IMR-90 (cell line): Measurements from ENCODE around the gene KCNH4. TPM values are rescaled to one million over a fixed set of nuclear protein-coding genes. Genes with fewer than 3 reads are reported as not detected.

Experiments
- ATAC-seq: fragments of 200-7000 bp; cut with Tn5 transposase; 2 replicates; pipeline ENCODE4 v1.9.1; 2020; ENCODE audit warnings: low read depth, mild to moderate bottlenecking, moderate library complexity
- BruUV-seq: library from RNA; stranded (reverse); fragments of 400-500 nt; replicated peaks from 2 replicates; lab custom pipeline; 2021; lab: Mats Ljungman, UMichigan
- CTCF ChIA-PET: fragments of 300-600 bp; formaldehyde crosslinking; extraction: SDS; loops from one replicate; lab custom pipeline; 2021; ENCODE audit warnings: antibody characterized with exemption; lab: Yijun Ruan, JAX
- POLR2A ChIA-PET: fragments of 300-600 bp; sonication (Branson Sonifier 250); formaldehyde crosslinking; loops from one replicate; lab custom pipeline; 2022; ENCODE audit warnings: antibody characterized with exemption; ENCODE audit not compliant: unreplicated experiment; lab: Charles Lee
- DNase-seq: peaks from one replicate; pipeline ENCODE4 v3.0.0; 2013
- H2AFZ ChIP-seq: replicated peaks from 2 replicates; pipeline ENCODE3; 2013; ENCODE audit warnings: low read length, mild to moderate bottlenecking; ENCODE audit not compliant: poor library complexity
- H2AK5ac ChIP-seq: 2 replicates; pipeline ENCODE4 v1.6.1; 2013; ENCODE audit warnings: low read depth, low read length, inconsistent platforms
- H2AK9ac ChIP-seq: replicated peaks from 2 replicates; pipeline ENCODE3; 2013; ENCODE audit warnings: mild to moderate bottlenecking, low read depth, low read length, moderate library complexity; ENCODE audit not compliant: poor library complexity
- H2BK120ac ChIP-seq: 2 replicates; pipeline ENCODE4 v1.6.1; 2013; ENCODE audit warnings: low read depth, low read length, inconsistent platforms
- H2BK15ac ChIP-seq: 3 replicates; pipeline ENCODE4 v1.6.1; 2013; ENCODE audit warnings: low read depth, low read length, inconsistent platforms
- H2BK20ac ChIP-seq: 2 replicates; pipeline ENCODE4 v1.6.1; 2013; ENCODE audit warnings: low read depth, mild to moderate bottlenecking, inconsistent platforms, low read length, moderate library complexity
- H2BK5ac ChIP-seq: 2 replicates; pipeline ENCODE4 v1.6.1; 2013; ENCODE audit warnings: mild to moderate bottlenecking, low read depth, low read length, inconsistent platforms; ENCODE audit not compliant: poor library complexity, severe bottlenecking
- H3K14ac ChIP-seq: replicated peaks from 2 replicates; pipeline ENCODE4 v1.6.1; 2013; ENCODE audit warnings: low read depth, low read length, inconsistent platforms
- H3K18ac ChIP-seq: 2 replicates; pipeline ENCODE4 v1.6.1; 2013; ENCODE audit warnings: low read depth, low read length, control low read depth
- H3K23ac ChIP-seq: 2 replicates; pipeline ENCODE4 v1.6.1; 2013; ENCODE audit warnings: low read depth, low read length, inconsistent platforms
- H3K27ac ChIP-seq: 2 replicates; pipeline ENCODE4 v1.5.1; 2013; ENCODE audit warnings: mild to moderate bottlenecking, control low read depth, low read length; ENCODE audit not compliant: insufficient read depth
- H3K27me3 ChIP-seq: 2 replicates; pipeline ENCODE4 v1.6.1; 2013; ENCODE audit warnings: low read length; ENCODE audit not compliant: control insufficient read depth, insufficient read depth
- H3K36me3 ChIP-seq: 2 replicates; pipeline ENCODE4 v1.6.1; 2013; ENCODE audit warnings: low read length, mixed read lengths; ENCODE audit not compliant: control insufficient read depth, insufficient read depth
- H3K4ac ChIP-seq: 2 replicates; pipeline ENCODE4 v1.6.1; 2013; ENCODE audit warnings: low read depth, low read length, inconsistent platforms
- H3K4me1 ChIP-seq: 2 replicates; pipeline ENCODE4 v1.6.1; 2013; ENCODE audit warnings: low read length, mixed read lengths; ENCODE audit not compliant: control insufficient read depth, insufficient read depth
- H3K4me2 ChIP-seq: 2 replicates; pipeline ENCODE4 v1.6.1; 2013; ENCODE audit warnings: low read depth, mild to moderate bottlenecking, control low read depth, low read length, moderate library complexity
- H3K4me3 ChIP-seq: 2 replicates; pipeline ENCODE4 v1.5.1; 2013; ENCODE audit warnings: low read depth, mild to moderate bottlenecking, control low read depth, low read length, moderate library complexity; ENCODE audit not compliant: insufficient read depth
- H3K56ac ChIP-seq: 2 replicates; pipeline ENCODE4 v1.6.1; 2013; ENCODE audit warnings: low read length, inconsistent platforms; ENCODE audit not compliant: insufficient read depth; ENCODE audit errors: extremely low read depth
- H3K79me1 ChIP-seq, 2 experiments: 2 replicates each; pipeline ENCODE4 v1.6.1; 2013; ENCODE audit warnings: low read length in 2 of 2, inconsistent platforms in 1 of 2, low read depth in 1 of 2
- H3K9ac ChIP-seq: 2 replicates; pipeline ENCODE4 v1.6.1; 2013; ENCODE audit warnings: low read depth, low read length, control low read depth
- H3K9me1 ChIP-seq: 2 replicates; pipeline ENCODE4 v1.6.1; 2013; ENCODE audit warnings: low read length, inconsistent platforms; ENCODE audit not compliant: insufficient read depth
- H3K9me3 ChIP-seq: 2 replicates; pipeline ENCODE4 v1.6.1; 2013; ENCODE audit warnings: low read length; ENCODE audit not compliant: control insufficient read depth, insufficient read depth
- H4K20me1 ChIP-seq: 2 replicates; pipeline ENCODE4 v1.6.1; 2013; ENCODE audit warnings: low read length, inconsistent platforms; ENCODE audit not compliant: insufficient read depth
- H4K5ac ChIP-seq: 2 replicates; pipeline ENCODE4 v1.6.1; 2013; ENCODE audit warnings: mild to moderate bottlenecking, low read depth, low read length, control low read depth
- H4K8ac ChIP-seq, 2 experiments: 2 replicates each; pipeline ENCODE4 v1.6.1; 2013; ENCODE audit warnings: low read depth in 2 of 2, low read length in 2 of 2, control low read depth in 1 of 2, inconsistent platforms in 1 of 2
- H4K91ac ChIP-seq: 2 replicates; pipeline ENCODE4 v1.6.1; 2013; ENCODE audit warnings: low read depth, low read length, inconsistent platforms; ENCODE audit not compliant: insufficient read depth
- ELK1 ChIP-seq: fragments of 150-350 bp; IDR thresholded peaks from 2 replicates; pipeline ENCODE4 v1.6.1; 2016; ENCODE audit warnings: low read depth, mild to moderate bottlenecking, low read length, moderate library complexity, borderline replicate concordance
- POLR2A ChIP-seq: IDR thresholded peaks from 2 replicates; pipeline ENCODE4 v1.6.1; 2012; ENCODE audit warnings: mild to moderate bottlenecking, low read depth, low read length
- WGBS, 2 experiments: methylation state at CpG; one replicate each; pipeline versions ENCODE4 v1.1.5 to v1.1.7; 2013; ENCODE audit warnings: missing lambda C conversion rate in 2 of 2; ENCODE audit not compliant: insufficient read length in 1 of 2; ENCODE audit errors: extremely low coverage in 2 of 2; 5-methylcytosine and 5-hydroxymethylcytosine counted together
- dilution Hi-C: fragments of 300-500 bp; cut with HindIII; formaldehyde crosslinking; loops from one replicate; pipeline ENCODE4 v1.14.3; 2018; ENCODE audit warnings: low sequenced_read_pairs; ENCODE audit not compliant: unreplicated experiment
- in situ Hi-C: fragments of 300-500 bp; cut with MboI; formaldehyde crosslinking; loops from 3 replicates; pipeline ENCODE4 v1.14.3; 2019; ENCODE audit warnings: low sequenced_read_pairs, inconsistent platforms, mixed read lengths
- intact Hi-C: fragments of 100-400 bp; cut with micrococcal nuclease; formaldehyde crosslinking; loops from 2 replicates; pipeline ENCODE4 v1.10.0; 2022
- polyA plus RNA-seq, 3 experiments: library from polyadenylated mRNA; depleted of rRNA; stranded (reverse); fragments of >200 nt; gene quantifications; 2 replicates each; pipeline ENCODE4 v1.2.3, GENCODE V29; 2012; ENCODE audit warnings: low replicate concordance in 1 of 3
- total RNA-seq: library from RNA; depleted of rRNA; stranded (reverse); fragments of >200 nt; gene quantifications from 2 replicates; pipeline ENCODE4 v1.2.3, GENCODE V29; 2012

Gene KCNH4
- total and polyA plus RNA-seq, 2 of the 4 experiments (the other 2 are of a cell fraction) = 0.03 TPM; not detected in 1

GRCh38 chr17:42214156-42214555 lies 33.2 kb upstream of the KCNH4 start:
- in situ Hi-C loops = no loop called here

More at GRCh38 chr17:42214156-42214555, 33.2 kb upstream of the KCNH4 start:
- Histone ChIP-seq H2AK9ac (no peak overlapping the region), H2BK120ac (no peak overlapping the region), H3K9me3 (no peaks in the 10 kb centered on the region), H3K36me3 (peaks cover 41% of the 10 kb centered on the region), H3K9me1 (no peaks in the 10 kb centered on the region), H3K4me2 (no peak overlapping the region), H3K14ac (no peak overlapping the region), H3K9ac (no peak overlapping the region), H3K4ac (no peak overlapping the region), H4K20me1 (no peaks in the 10 kb centered on the region), H4K8ac (no peak overlapping the region), H2BK20ac (no peak overlapping the region), H2BK15ac (no peak overlapping the region), H3K18ac (no peak overlapping the region), H3K27me3 (no peaks in the 10 kb centered on the region), H4K5ac (no peak overlapping the region), H4K91ac (no peak overlapping the region), H3K23ac (no peak overlapping the region), H3K27ac (no peak overlapping the region), H3K56ac (no peak overlapping the region), H3K4me3 (no peak overlapping the region), H3K4me1 (no peaks in the 10 kb centered on the region), H2AFZ (no peak overlapping the region), H2BK5ac (no peak overlapping the region), H3K79me1 (peaks cover 4 to 5% of the 10 kb centered on the region in 2 experiments; a peak in 2 of 4 replicates), H2AK5ac (no peak overlapping the region)
- intact Hi-C loops (no loop called here), dilution Hi-C loops (no loop called here)
- ChIA-PET CTCF (interaction anchor here (1.7 kb wide), 1 partner anchor 8 kb away, joined by 8 read pairs; no protein-coding TSS in a partner anchor), POLR2A (interaction anchor here (0.5 kb wide), 1 partner anchor 1411 kb away, joined by 9 read pairs; no protein-coding TSS in a partner anchor)
- BruUV-seq = no TSS peak
- ATAC-seq (no peak), DNase-seq (no peak)
- TF ChIP-seq ELK1 (no peak), POLR2A (no peak)
- no CpG with 5 or more reads among the region's 2 CpGs for WGBS, 2 experiments
